Activated naive CD8-positive, alpha-beta T cell treated with anti-CD3 and anti-CD28 coated beads, Interleukin-2, amount 50 U/mL, for 16 hours (primary cell): Measurements from ENCODE around the gene ARID1B.

Source experiments
- DNase-seq: peaks from one replicate; pipeline ENCODE4 v3.0.0-alpha.2; 2020; ENCODE audit warnings: low read depth, low spot score

ARID1B gene

GRCh38 chr6:157070403-157071107 is 293.4 kb downstream of the ARID1B start:
- DNase-seq = no peak

- DNase-seq = no peak
Measured at GRCh38 chr6:157072128-157072527, 294.9 kb downstream of the ARID1B start.

- no peak for DNase-seq
Measured at GRCh38 chr6:157073596-157073995, 296.4 kb downstream of the ARID1B start.

DNA sequence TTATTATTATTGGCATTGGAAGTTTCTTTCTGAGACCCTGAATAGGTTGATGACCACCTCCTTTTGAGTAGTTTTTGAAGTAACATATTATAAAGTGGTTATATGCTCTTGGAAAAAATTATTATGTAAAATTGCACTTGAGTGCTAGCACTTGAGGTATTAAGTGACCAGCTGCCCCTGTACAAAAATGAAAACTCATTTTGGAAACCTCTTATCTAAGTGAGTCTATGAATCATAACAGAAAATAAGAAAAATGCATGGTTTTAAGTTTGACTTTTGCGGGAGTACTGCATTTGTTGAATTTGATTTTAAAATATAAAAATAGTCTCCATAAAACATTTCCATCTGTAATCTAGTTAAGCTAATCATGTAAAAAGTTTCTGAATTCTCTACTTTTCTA is 297.8 kb downstream of the ARID1B start:
- no peak for DNase-seq

DNA sequence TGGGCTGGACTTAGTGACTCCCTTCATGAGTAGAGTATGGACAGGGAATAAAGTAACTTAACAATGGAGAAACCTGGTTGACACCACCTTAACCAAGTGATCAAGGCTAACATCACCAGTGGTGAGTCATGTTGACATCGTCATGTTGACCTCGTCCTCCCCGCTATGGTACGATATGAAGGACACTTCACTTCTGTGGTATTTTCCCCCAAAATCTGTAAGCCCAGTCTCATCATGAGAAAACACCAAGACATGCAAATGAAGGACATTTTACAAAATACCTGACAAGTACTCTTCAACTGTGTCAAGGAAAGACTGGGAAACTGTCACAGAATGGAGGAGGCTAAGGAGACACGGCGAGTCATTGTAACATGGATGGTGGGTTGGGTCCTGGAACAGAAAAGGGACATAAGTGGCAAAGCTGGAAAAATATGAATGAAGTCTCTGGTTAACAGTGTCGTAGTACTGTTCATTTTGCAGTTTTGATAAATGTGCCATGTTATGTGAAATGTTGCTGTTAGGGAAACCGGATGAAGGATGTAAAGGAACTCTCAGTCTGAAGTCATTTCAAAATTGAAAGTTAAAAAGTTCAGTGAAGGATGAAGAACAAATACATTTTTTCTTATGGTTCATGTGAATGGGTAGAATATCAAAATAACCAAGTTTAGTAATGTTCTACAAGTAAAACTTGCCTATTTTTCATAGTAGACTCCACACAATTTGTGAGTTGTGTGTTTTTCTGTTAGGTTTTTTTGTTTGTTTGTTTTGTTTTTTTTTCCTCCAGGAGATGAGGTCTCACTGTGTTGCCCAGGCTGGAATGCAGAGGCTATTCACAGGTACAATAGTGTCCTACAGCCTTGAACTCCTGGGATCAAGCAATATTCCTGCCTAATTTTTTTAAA is 298.6 kb downstream of the ARID1B start:
- DNase-seq = no peak

DNA sequence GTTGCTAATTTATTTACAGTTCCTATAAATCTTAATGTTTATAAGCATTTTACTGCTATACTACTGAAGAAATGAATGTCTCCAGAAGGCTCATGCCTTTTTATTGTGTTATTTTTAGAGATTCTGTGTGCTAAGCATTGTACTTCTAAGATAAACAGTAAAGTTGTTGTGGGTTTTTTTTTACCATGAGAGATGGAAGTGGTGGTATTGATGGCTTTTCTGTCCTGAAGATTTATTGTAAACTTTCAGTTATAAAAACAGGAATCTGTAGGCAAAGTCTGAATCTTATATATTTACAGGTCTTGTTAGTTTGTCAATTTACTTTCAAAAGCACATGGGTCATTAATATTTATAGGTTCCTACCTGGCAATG is 299.3 kb downstream of the ARID1B start:
- no peak for DNase-seq

GRCh38 chr6:157077251-157077650 is 300.1 kb downstream of the ARID1B start:
- DNase-seq = no peak

GRCh38 chr6:157078326-157078725 is 301.1 kb downstream of the ARID1B start:
- DNase-seq = no peak

DNA sequence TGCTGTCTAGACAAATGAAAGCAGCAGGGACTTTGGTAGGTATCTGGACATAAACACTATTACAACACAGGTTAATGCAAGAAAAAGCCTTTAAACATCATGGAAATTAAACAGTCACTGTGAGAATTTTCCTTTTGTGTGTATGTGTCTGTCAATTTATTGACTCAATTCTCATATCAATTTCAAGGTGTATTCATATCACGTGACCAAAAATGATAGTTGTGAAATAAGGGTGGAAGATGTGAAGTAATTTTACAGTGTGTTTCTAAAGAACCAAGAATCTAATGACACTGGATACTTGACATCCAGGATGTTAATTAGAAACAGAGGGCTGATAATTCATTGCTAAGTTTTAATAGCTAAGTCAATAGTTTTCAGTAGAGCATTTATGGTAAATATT is 302.1 kb downstream of the ARID1B start:
- DNase-seq = no peak

- DNase-seq = no peak
Measured at GRCh38 chr6:157079771-157080170, 302.6 kb downstream of the ARID1B start.

DNA sequence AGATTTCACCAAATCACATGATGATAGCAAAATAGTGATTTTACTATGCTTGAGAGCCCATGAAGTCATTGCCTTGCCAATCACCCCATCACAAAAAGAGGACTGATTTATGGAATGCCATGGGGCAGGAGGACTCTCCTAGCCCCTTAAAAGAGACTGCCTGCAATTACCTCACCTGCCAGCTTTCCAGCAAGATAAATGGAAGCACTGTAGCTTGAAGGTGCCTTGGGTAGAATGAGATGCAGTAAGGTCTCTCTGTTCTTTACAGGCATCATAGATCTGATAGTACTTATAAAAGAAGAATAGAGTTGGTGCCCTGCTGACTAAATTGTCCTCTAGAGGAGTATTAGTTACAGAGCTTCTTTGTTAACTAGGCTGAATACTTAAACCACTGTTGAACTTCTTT is 303.8 kb downstream of the ARID1B start:
- DNase-seq = no peak

GRCh38 chr6:157083343-157083742 is 306.2 kb downstream of the ARID1B start:
- DNase-seq = no peak

DNA sequence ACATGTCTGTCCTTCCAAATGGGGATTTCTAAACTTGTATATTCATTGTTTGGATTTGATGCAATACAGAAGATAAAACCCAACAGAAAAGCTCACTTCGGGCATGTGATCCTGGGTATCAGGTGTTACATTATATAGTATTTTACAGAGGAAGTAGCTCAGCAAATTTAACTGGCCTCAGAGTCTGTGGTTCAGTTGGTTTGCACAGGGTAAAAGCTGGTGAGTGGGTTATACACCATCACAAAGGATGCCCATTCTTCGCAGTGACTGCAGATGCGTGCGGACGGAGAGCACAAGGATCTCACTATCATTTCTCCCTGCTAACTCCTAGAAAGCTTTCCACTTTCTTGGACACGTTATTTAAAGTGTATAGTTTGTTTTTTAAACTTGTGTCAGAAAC is 309.5 kb downstream of the ARID1B start:
- no peak for DNase-seq

DNA sequence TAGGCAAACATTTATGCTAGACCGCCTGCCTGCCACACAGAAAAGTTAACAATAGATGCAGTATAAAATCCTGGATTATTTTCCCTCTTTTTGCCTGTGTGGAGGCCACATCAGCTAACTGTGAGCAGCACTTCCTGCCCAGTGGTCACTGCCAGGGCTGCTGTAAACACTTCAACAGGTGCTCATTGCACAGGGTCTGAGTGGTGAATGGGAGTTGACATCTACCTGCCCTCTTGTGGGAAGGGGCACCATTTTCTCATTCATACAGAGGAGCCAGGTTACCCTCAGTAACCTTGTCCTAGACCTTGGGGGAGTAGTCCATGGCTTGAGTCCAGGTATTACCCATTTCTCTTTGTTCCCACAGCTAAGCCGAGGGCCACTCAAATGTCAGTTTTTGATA is 310.8 kb downstream of the ARID1B start:
- DNase-seq = no peak

- DNase-seq = no peak
Measured at GRCh38 chr6:157088841-157089240, 311.7 kb downstream of the ARID1B start.

- no peak for DNase-seq
Measured at GRCh38 chr6:157089258-157089657, 312.1 kb downstream of the ARID1B start.

GRCh38 chr6:157089851-157090250 is 312.7 kb downstream of the ARID1B start:
- DNase-seq = no peak

- no peak for DNase-seq
Measured at GRCh38 chr6:157090736-157091135, 313.6 kb downstream of the ARID1B start.

- DNase-seq = no peak
Measured at GRCh38 chr6:157091243-157091642, 314.1 kb downstream of the ARID1B start.

- no peak for DNase-seq
Measured at GRCh38 chr6:157091856-157092460, 314.8 kb downstream of the ARID1B start.

GRCh38 chr6:157092736-157093135 is 315.6 kb downstream of the ARID1B start:
- no peak for DNase-seq

GRCh38 chr6:157093536-157093935 is 316.4 kb downstream of the ARID1B start:
- no peak for DNase-seq

- no peak for DNase-seq
Measured at GRCh38 chr6:157094038-157094437, 316.9 kb downstream of the ARID1B start.
